Activated CD4-positive, alpha-beta T cell treated with anti-CD3 and anti-CD28 coated beads, Interleukin-2, amount 50 U/mL, for 16 hours (primary cell): ENCODE data around the gene MIS12.

Experiments
- DNase-seq: peaks from one replicate; pipeline ENCODE4 v3.0.0-alpha.2; 2020

The MIS12 gene

DNA sequence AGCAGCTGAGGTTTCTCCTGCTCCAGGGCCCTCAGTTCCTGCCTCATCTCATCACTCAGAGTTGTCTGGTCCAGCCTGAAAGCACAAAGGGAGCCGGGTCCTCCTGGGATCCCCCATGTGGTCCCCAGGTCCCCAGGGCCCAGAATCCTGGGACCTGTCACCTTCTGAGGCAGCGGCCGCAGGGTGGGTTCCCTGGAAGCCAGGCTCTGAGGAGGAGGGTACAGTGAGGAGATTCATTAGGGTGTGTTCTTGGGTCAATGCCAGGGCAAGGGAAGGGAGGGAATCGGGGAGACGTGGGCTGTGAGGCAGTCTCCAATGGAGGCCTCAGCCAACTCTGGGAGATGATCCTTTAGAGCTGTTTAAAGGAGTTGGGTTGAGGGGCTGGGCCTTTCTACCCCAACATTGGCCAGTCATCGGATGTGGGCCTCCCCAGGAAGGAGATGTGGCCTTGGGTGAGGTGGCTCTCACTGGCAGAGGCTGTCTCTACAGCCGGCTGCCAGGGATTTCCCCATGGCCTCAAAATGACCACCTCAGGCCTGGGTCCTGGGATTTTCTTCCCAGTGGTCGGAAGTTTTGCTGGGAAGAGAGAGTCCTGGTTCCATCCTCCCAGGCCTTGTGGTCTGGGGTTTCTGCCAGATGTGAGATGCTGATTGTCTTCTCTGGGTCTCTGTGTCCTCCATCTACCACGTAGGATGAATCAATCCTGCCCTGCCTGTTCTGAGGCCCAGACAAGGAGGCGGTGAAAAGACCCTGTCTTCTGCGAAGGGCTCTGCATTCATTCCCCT lies 50.7 kb downstream of the MIS12 start:
- no peak for DNase-seq

DNA sequence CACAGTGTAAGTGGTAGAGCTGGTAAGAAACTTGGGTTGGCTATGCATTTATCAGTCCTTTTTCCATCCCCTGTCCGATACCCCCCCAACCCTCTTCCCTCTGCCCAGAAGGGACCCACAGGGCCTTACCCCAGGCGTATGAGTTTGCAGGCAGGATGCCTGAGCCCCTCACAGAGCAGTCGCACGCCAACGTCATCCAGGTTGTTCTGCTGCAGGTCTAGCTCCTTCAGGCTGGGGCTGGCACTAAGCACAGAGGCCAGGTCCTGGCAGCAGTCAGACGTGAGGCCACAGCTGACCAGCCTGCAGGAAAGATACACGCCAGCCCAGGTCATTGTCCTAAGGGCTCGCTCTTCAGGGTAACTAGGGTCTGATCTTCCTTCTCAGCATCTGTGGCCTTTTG lies 52.9 kb downstream of the MIS12 start:
- DNase-seq: no peak

GRCh38 chr17:5540321-5540720 lies 54.0 kb downstream of the MIS12 start:
- no peak for DNase-seq
